GM23338 (cell line): ENCODE measurements around the gene LAMTOR5.
"Not testable (repeated sequence)": the region's sequence is repeated elsewhere in the genome, so short reads cannot be mapped to it uniquely, and the experiment has no call there.

Source experiments
- CTCF ChIP-seq, 2 experiments: fragments of 200-600 bp in 1 of 2; sonication (generic) in 1 of 2; conservative IDR thresholded peaks; 2 replicates each; pipeline versions ENCODE4 v1.5.1 to v1.6.1; 2016 to 2017; ENCODE audit warnings: antibody characterized with exemption in 2 of 2, low read depth in 2 of 2, mild to moderate bottlenecking in 2 of 2, moderate library complexity in 1 of 2
- EZH2phosphoT487 ChIP-seq: fragments of 200-600 bp; sonication (generic); IDR thresholded peaks from one replicate; pipeline ENCODE4 v1.8.1; 2018; ENCODE audit warnings: antibody characterized with exemption; ENCODE audit not compliant: unreplicated experiment
- REST ChIP-seq: IDR thresholded peaks from one replicate; pipeline ENCODE4 v1.6.1; 2018; ENCODE audit warnings: antibody characterized with exemption; ENCODE audit not compliant: unreplicated experiment
- STAT1 ChIP-seq: IDR thresholded peaks from one replicate; pipeline ENCODE4 v1.6.1; 2016; ENCODE audit warnings: antibody characterized with exemption; ENCODE audit not compliant: unreplicated experiment
- ZNF331 ChIP-seq: fragments of 250-450 bp; sonication (Bioruptor Pico); IDR thresholded peaks from 2 replicates; pipeline ENCODE4 v1.5.0; 2020; ENCODE audit warnings: low read depth, mild to moderate bottlenecking, moderate library complexity

- not testable (repeated sequence) for TF ChIP-seq REST; CTCF (conservative IDR thresholded peaks at IDR 0.05; ENCODE audit: low read depth in 2 of 2); ZNF331 (CRISPR knock-in tag); EZH2phosphoT487; STAT1
These were observed 32.4 kb upstream of the LAMTOR5 start for GRCh38 chr1:110439873-110440272.
